ENCODE data around the gene ATF6. TPM values are rescaled to one million over a fixed set of nuclear protein-coding genes. Genes with fewer than 3 reads are reported as not detected.
A peak's percentile ranks its signal among the peaks of the same experiment; 100 is the strongest.

The ATF6 gene
- total and polyA plus RNA-seq, 2 donors from 2014 or later: 11.5 to 35.6 TPM

GRCh38 chr1:161933592-161934588 lies 167.8 kb downstream of the ATF6 start:
- no peak overlapping the region for H3K4me3 ChIP-seq (ENCODE audit: low read length in 3 of 3)
- DNase-seq (peak in 1 of 5 donors; percentile 51), FAIRE-seq (no peak)
- no peak for TF ChIP-seq CTCF (IDR thresholded peaks at IDR 0.05; ENCODE audit: borderline replicate concordance, extremely low read depth, insufficient read depth)
- intact Hi-C loops (cut with DNase I): no loop called here
- H3K27me3 ChIP-seq (ENCODE audit: control insufficient read depth, insufficient read depth, low read length): no peaks in the 10 kb centered on the region
- no peaks in the 10 kb centered on the region for H3K4me1 ChIP-seq (ENCODE audit: control insufficient read depth in 2 of 3, insufficient read depth in 2 of 3, low read depth in 1 of 3, low read length in 3 of 3)
- H3K27ac ChIP-seq (ENCODE audit: low read depth in 2 of 2, low read length in 2 of 2): no peak overlapping the region
- no peak overlapping the region for H3K9ac ChIP-seq (ENCODE audit: low read length in 3 of 3)
- no peaks in the 10 kb centered on the region for H3K9me3 ChIP-seq (ENCODE audit: control insufficient read depth in 2 of 3, insufficient read depth in 1 of 3, low read length in 3 of 3)
- H3K36me3 ChIP-seq (ENCODE audit: control insufficient read depth in 2 of 3, insufficient read depth in 3 of 3, low read length in 3 of 3): peaks cover 0 to 2% (median 0%) of the 10 kb centered on the region in 3 donors

DNA sequence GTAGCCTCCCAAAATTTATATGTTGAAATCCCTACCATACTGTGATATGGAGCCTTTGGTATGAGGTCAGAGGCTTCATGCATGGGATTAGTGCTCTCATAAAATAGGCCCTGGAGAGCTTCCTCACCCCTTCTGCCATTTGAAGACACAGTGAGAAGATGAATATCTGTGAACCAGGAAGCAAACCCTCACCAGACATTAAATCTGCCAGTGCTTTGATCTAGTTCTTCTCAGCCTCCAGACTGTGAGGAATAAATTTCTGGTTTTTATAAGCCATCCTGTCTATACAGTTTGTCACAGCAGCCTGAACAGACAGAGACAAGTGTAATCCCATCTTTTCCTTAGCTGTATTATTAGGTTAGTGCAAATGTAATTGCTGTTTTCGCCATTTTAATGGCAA lies 169.1 kb downstream of the ATF6 start:
- Histone ChIP-seq H3K27ac (ENCODE audit: low read depth in 2 of 2, low read length in 2 of 2) (no peak overlapping the region), H3K36me3 (ENCODE audit: control insufficient read depth in 2 of 3, insufficient read depth in 3 of 3, low read length in 3 of 3) (peaks cover 0 to 3% (median 0%) of the 10 kb centered on the region in 3 donors), H3K4me1 (ENCODE audit: control insufficient read depth in 2 of 3, insufficient read depth in 2 of 3, low read depth in 1 of 3, low read length in 3 of 3) (no peaks in the 10 kb centered on the region), H3K9ac (ENCODE audit: low read length in 3 of 3) (no peak overlapping the region), H3K4me3 (ENCODE audit: low read length in 3 of 3) (no peak overlapping the region), H3K27me3 (ENCODE audit: control insufficient read depth, insufficient read depth, low read length) (no peaks in the 10 kb centered on the region), H3K9me3 (ENCODE audit: control insufficient read depth in 2 of 3, insufficient read depth in 1 of 3, low read length in 3 of 3) (no peaks in the 10 kb centered on the region)
- intact Hi-C loops (cut with DNase I): no loop called here
- DNase-seq (no peak), FAIRE-seq (no peak)
- TF ChIP-seq CTCF (IDR thresholded peaks at IDR 0.05; ENCODE audit: borderline replicate concordance, extremely low read depth, insufficient read depth): no peak

DNA sequence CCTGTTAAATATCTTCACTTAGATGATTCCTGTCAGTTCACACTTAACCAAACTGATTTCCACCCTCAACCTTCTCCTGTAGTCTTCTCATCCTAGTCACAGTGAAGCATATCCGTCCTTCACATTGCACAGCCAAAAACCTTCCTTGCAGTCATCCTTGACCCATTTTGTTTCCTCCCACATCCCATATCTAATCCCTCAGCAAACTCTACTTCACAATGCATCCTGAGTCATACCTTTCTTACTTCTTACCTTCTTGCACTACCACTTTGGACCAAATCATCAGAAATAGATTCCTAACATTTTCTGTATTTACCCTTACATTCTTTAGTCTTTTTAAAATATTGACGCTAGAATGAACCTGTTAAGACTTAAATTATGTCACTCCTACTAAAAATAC lies 170.7 kb downstream of the ATF6 start:
- H3K9me3 ChIP-seq (ENCODE audit: control insufficient read depth in 2 of 3, insufficient read depth in 1 of 3, low read length in 3 of 3): no peaks in the 10 kb centered on the region
- no peak overlapping the region for H3K4me3 ChIP-seq (ENCODE audit: low read length in 3 of 3)
- no peak for TF ChIP-seq CTCF (IDR thresholded peaks at IDR 0.05; ENCODE audit: borderline replicate concordance, extremely low read depth, insufficient read depth)
- peaks cover 0 to 3% (median 0%) of the 10 kb centered on the region in 3 donors for H3K36me3 ChIP-seq (ENCODE audit: control insufficient read depth in 2 of 3, insufficient read depth in 3 of 3, low read length in 3 of 3)
- H3K4me1 ChIP-seq (ENCODE audit: control insufficient read depth in 2 of 3, insufficient read depth in 2 of 3, low read depth in 1 of 3, low read length in 3 of 3): no peaks in the 10 kb centered on the region
- no peak overlapping the region for H3K9ac ChIP-seq (ENCODE audit: low read length in 3 of 3)
- no peaks in the 10 kb centered on the region for H3K27me3 ChIP-seq (ENCODE audit: control insufficient read depth, insufficient read depth, low read length)
- intact Hi-C loops (cut with DNase I): no loop called here
- no peak for FAIRE-seq
- H3K27ac ChIP-seq (ENCODE audit: low read depth in 2 of 2, low read length in 2 of 2): no peak overlapping the region
- DNase-seq: no peak
